Choroid plexus epithelial cell (primary cell): ENCODE measurements around the gene IL12RB2.

Experiments
- DNase-seq: peaks from one replicate; pipeline ENCODE4 v3.0.0-alpha.2; 2010; ENCODE audit warnings: low read depth
- H3K4me3 ChIP-seq: 2 replicates; pipeline ENCODE4 v1.5.1; 2011; ENCODE audit warnings: low read depth, mild to moderate bottlenecking, control low read depth, low read length, moderate library complexity
- CTCF ChIP-seq: conservative IDR thresholded peaks from 2 replicates; pipeline ENCODE4 v1.5.1; 2011; ENCODE audit warnings: low read depth, mild to moderate bottlenecking, control low read depth, inconsistent platforms, low read length, moderate library complexity

The IL12RB2 gene

GRCh38 chr1:67307251-67308060 is at the start of gene IL12RB2:
Gene IL12RB2, plus strand, starts transcription at chr1:67307873. Its CDS starts 12,496 bp downstream, at chr1:67320369.
- no peak for TF ChIP-seq CTCF
- peak within 1 kb of the TSS; percentile 30 for H3K4me3 ChIP-seq
- DNase-seq: no peak

GRCh38 chr1:67261680-67262079 is 46.0 kb upstream of the IL12RB2 start:
- H3K4me3 ChIP-seq: no peak overlapping the region
- TF ChIP-seq CTCF: peak; percentile 56
- peak; percentile 16 for DNase-seq

- no peak overlapping the region for H3K4me3 ChIP-seq
- no peak for TF ChIP-seq CTCF
- no peak for DNase-seq
These were observed 44.9 kb upstream of the IL12RB2 start for GRCh38 chr1:67262735-67263134.

- no peak for TF ChIP-seq CTCF
- no peak overlapping the region for H3K4me3 ChIP-seq
- DNase-seq: no peak
These were observed 43.5 kb upstream of the IL12RB2 start for GRCh38 chr1:67264152-67264551.

GRCh38 chr1:67264899-67265298 is 42.8 kb upstream of the IL12RB2 start:
- no peak overlapping the region for H3K4me3 ChIP-seq
- TF ChIP-seq CTCF: no peak
- DNase-seq: no peak

GRCh38 chr1:67269061-67269460 is 38.6 kb upstream of the IL12RB2 start:
- no peak for TF ChIP-seq CTCF
- no peak for DNase-seq
- no peak overlapping the region for H3K4me3 ChIP-seq

- DNase-seq: no peak
- H3K4me3 ChIP-seq: no peak overlapping the region
- no peak for TF ChIP-seq CTCF
These were observed 37.1 kb upstream of the IL12RB2 start for GRCh38 chr1:67270541-67270940.
